ENCODE data around the gene C1orf232. TPM values are rescaled to one million over a fixed set of nuclear protein-coding genes. Genes with fewer than 3 reads are reported as not detected.

C1orf232 gene
- total RNA-seq, 1 donor = not detected

- H3K27me3 ChIP-seq (ENCODE audit: insufficient read depth, low read length) = peaks cover 27% of the 10 kb centered on the region
- no peak overlapping the region for H3K4me3 ChIP-seq (ENCODE audit: low read length)
- H3K9me3 ChIP-seq (ENCODE audit: low read depth, low read length) = no peaks in the 10 kb centered on the region
- H3K4me1 ChIP-seq (ENCODE audit: insufficient read depth, low read length) = peaks cover 34% of the 10 kb centered on the region
Observed at GRCh38 chr1:26164861-26165842, 3.6 kb downstream of the C1orf232 start.

GRCh38 chr1:26164036-26164860 is 4.5 kb downstream of the C1orf232 start:
- Histone ChIP-seq H3K27me3 (ENCODE audit: insufficient read depth, low read length) (peaks cover 27% of the 10 kb centered on the region), H3K4me3 (ENCODE audit: low read length) (peak overlapping the region; percentile 8), H3K9me3 (ENCODE audit: low read depth, low read length) (no peaks in the 10 kb centered on the region), H3K4me1 (ENCODE audit: insufficient read depth, low read length) (peaks cover 26% of the 10 kb centered on the region)

GRCh38 chr1:26163684-26164035 is 5.1 kb downstream of the C1orf232 start:
- Histone ChIP-seq H3K4me1 (ENCODE audit: insufficient read depth, low read length) (peaks cover 24% of the 10 kb centered on the region), H3K4me3 (ENCODE audit: low read length) (no peak overlapping the region), H3K27me3 (ENCODE audit: insufficient read depth, low read length) (peaks cover 27% of the 10 kb centered on the region), H3K9me3 (ENCODE audit: low read depth, low read length) (no peaks in the 10 kb centered on the region)

GRCh38 chr1:26162220-26162709 is 6.5 kb downstream of the C1orf232 start:
- no peaks in the 10 kb centered on the region for H3K9me3 ChIP-seq (ENCODE audit: low read depth, low read length)
- H3K4me3 ChIP-seq (ENCODE audit: low read length) = no peak overlapping the region
- H3K4me1 ChIP-seq (ENCODE audit: insufficient read depth, low read length) = peaks cover 24% of the 10 kb centered on the region
- peaks cover 30% of the 10 kb centered on the region for H3K27me3 ChIP-seq (ENCODE audit: insufficient read depth, low read length)

GRCh38 chr1:26161415-26162219 is 7.1 kb downstream of the C1orf232 start:
- Histone ChIP-seq H3K4me3 (ENCODE audit: low read length) (no peak overlapping the region), H3K27me3 (ENCODE audit: insufficient read depth, low read length) (peaks cover 32% of the 10 kb centered on the region), H3K9me3 (ENCODE audit: low read depth, low read length) (no peaks in the 10 kb centered on the region), H3K4me1 (ENCODE audit: insufficient read depth, low read length) (peaks cover 24% of the 10 kb centered on the region)

GRCh38 chr1:26160527-26161414 is 8.0 kb downstream of the C1orf232 start:
- Histone ChIP-seq H3K9me3 (ENCODE audit: low read depth, low read length) (no peaks in the 10 kb centered on the region), H3K4me3 (ENCODE audit: low read length) (no peak overlapping the region), H3K4me1 (ENCODE audit: insufficient read depth, low read length) (peaks cover 24% of the 10 kb centered on the region), H3K27me3 (ENCODE audit: insufficient read depth, low read length) (peaks cover 40% of the 10 kb centered on the region)

- H3K4me1 ChIP-seq (ENCODE audit: insufficient read depth, low read length) = peaks cover 23% of the 10 kb centered on the region
- H3K9me3 ChIP-seq (ENCODE audit: low read depth, low read length) = no peaks in the 10 kb centered on the region
- peaks cover 46% of the 10 kb centered on the region for H3K27me3 ChIP-seq (ENCODE audit: insufficient read depth, low read length)
- no peak overlapping the region for H3K4me3 ChIP-seq (ENCODE audit: low read length)
Observed at GRCh38 chr1:26159743-26160039, 9.1 kb downstream of the C1orf232 start.

- peaks cover 46% of the 10 kb centered on the region for H3K27me3 ChIP-seq (ENCODE audit: insufficient read depth, low read length)
- H3K9me3 ChIP-seq (ENCODE audit: low read depth, low read length) = no peaks in the 10 kb centered on the region
- no peak within 1 kb of the TSS for H3K4me3 ChIP-seq (ENCODE audit: low read length)
- peaks cover 19% of the 10 kb centered on the region for H3K4me1 ChIP-seq (ENCODE audit: insufficient read depth, low read length)
Observed at GRCh38 chr1:26158908-26159742, 9.6 kb downstream of the C1orf232 start, which contains the start of gene FAM110D. FAM110D (plus strand) TSS chr1:26159079; CDS start chr1:26161292, 2,213 bp downstream.

- H3K27me3 ChIP-seq (ENCODE audit: insufficient read depth, low read length) = peaks cover 40% of the 10 kb centered on the region
- H3K9me3 ChIP-seq (ENCODE audit: low read depth, low read length) = no peaks in the 10 kb centered on the region
- peaks cover 15% of the 10 kb centered on the region for H3K4me1 ChIP-seq (ENCODE audit: insufficient read depth, low read length)
- no peak overlapping the region for H3K4me3 ChIP-seq (ENCODE audit: low read length)
Observed at GRCh38 chr1:26158271-26158907, 10.4 kb downstream of the C1orf232 start.

GRCh38 chr1:26156285-26157038 is 12.3 kb downstream of the C1orf232 start:
- Histone ChIP-seq H3K4me3 (ENCODE audit: low read length) (no peak overlapping the region), H3K9me3 (ENCODE audit: low read depth, low read length) (no peaks in the 10 kb centered on the region), H3K4me1 (ENCODE audit: insufficient read depth, low read length) (peaks cover 9% of the 10 kb centered on the region), H3K27me3 (ENCODE audit: insufficient read depth, low read length) (peaks cover 26% of the 10 kb centered on the region)

GRCh38 chr1:26155370-26156284 is 13.1 kb downstream of the C1orf232 start:
- no peaks in the 10 kb centered on the region for H3K9me3 ChIP-seq (ENCODE audit: low read depth, low read length)
- H3K27me3 ChIP-seq (ENCODE audit: insufficient read depth, low read length) = peaks cover 19% of the 10 kb centered on the region
- H3K4me3 ChIP-seq (ENCODE audit: low read length) = no peak overlapping the region
- peaks cover 4% of the 10 kb centered on the region for H3K4me1 ChIP-seq (ENCODE audit: insufficient read depth, low read length)
